C4-2B (cell line): ENCODE measurements around the gene OR6C74.

Experiments
- H3K27ac ChIP-seq: fragments of 450-650 bp; 2 replicates; pipeline ENCODE4 v1.5.1; 2017
- CTCF ChIP-seq: fragments of 450-650 bp; conservative IDR thresholded peaks from 2 replicates; pipeline ENCODE4 v1.5.1; 2017; ENCODE audit warnings: mild to moderate bottlenecking
- ZFX ChIP-seq: fragments of 450-650 bp; IDR thresholded peaks from 2 replicates; pipeline ENCODE4 v1.6.1; 2017

OR6C74 gene

DNA sequence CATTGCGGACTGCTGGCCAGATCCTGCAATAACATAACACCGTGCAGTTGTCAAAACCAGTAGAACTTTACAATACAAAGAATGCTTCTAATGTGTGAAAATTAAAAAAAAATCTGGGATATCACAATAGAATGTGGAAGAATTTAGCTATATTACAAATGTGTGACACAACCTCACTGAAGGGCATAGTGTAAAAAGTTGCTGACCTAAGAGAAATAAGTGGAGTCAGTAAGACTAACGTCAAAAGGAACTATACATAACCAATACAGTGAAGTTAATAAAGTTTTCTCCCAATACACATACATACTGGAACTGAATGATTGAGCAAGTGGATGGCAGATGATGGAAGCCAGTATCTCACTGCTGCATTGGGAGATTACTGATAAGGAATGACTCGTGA lies 12.4 kb downstream of the OR6C74 start:
- TF ChIP-seq ZFX (no peak), CTCF (no peak)
- no peak overlapping the region for H3K27ac ChIP-seq

DNA sequence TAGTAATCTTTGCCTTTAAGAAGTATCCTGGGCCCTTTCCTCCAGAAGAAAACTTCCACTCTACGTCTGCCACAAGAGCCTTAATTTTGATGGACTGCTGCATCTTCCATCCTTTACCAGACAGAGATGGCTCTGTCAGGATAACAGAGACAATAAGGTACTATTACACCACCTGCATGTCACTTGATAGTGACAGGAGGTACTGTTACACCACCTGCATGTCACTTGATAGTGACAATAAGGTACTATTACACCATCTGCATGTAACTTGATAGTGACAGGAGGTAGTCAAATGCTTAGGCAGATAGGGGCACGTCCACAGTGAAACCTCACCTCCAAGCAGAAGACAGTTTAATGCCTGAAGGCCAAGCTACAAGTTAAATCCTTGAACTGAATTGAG lies 13.9 kb downstream of the OR6C74 start:
- TF ChIP-seq CTCF (no peak), ZFX (no peak)
- no peak overlapping the region for H3K27ac ChIP-seq

- no peak for TF ChIP-seq ZFX
- no peak for TF ChIP-seq CTCF
- H3K27ac ChIP-seq = no peak overlapping the region
Observed at GRCh38 chr12:55280991-55281390, 36.6 kb downstream of the OR6C74 start.

DNA sequence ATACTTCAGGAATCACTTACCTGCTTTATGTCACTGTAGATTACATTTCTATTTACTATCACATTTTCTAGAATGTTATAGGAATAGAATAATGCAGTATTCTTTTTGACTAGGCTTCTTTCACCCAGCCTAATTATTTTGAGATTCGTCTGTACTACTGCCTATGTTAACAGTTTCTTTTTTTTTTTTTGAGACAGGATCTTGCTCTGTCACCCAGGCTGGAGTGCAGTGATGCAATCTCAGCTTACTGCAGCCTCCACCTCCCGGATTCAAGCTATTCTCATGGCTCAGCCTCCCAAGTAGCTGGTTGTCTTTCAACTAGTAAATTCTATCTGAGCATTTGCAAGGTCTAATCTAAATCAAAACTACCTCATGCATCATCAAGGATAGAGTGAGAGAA lies 45.6 kb downstream of the OR6C74 start:
- no peak for TF ChIP-seq CTCF
- TF ChIP-seq ZFX = no peak
- no peak overlapping the region for H3K27ac ChIP-seq
